ENCODE measurements around the gene ANHX. TPM values are rescaled to one million over a fixed set of nuclear protein-coding genes. Genes with fewer than 3 reads are reported as not detected.

The ANHX gene
- total and polyA plus RNA-seq, 2 of the 13 experiments (the other 11 are each of a cell fraction or from before 2014, with no cell fraction given) = not detected

GRCh38 chr12:133220521-133220920 lies 15.2 kb downstream of the ANHX start:
- Histone ChIP-seq H3K27ac (ENCODE audit: extremely low read length, insufficient read depth, low read length) (no peak overlapping the region), H3K36me3 (replicated peaks in 1 of 2; ENCODE audit: control insufficient read depth in 1 of 2, insufficient read depth in 2 of 2, low read length in 2 of 2) (no peaks in the 10 kb centered on the region), H4K20me1 (ENCODE audit: insufficient read depth, low read length) (no peaks in the 10 kb centered on the region), H2AFZ (ENCODE audit: low read length) (no peak overlapping the region), H3K27me3 (ENCODE audit: control insufficient read depth in 1 of 2, insufficient read depth in 2 of 2, low read length in 2 of 2) (no peaks in the 10 kb centered on the region), H3K4me3 (replicated peaks in 1 of 3; ENCODE audit: insufficient read depth in 1 of 3, low read depth in 2 of 3, low read length in 3 of 3) (no peak overlapping the region), H3K4me2 (ENCODE audit: low read depth, low read length) (no peak overlapping the region), H3K9ac (ENCODE audit: insufficient read depth, low read depth, low read length) (no peak overlapping the region), H3K4me1 (ENCODE audit: insufficient read depth, low read length) (no peaks in the 10 kb centered on the region), H3K9me3 (ENCODE audit: low read length) (peaks cover 90% of the 10 kb centered on the region), H3K79me2 (ENCODE audit: insufficient read depth, low read length) (no peaks in the 10 kb centered on the region)
- ChIA-PET CTCF (ENCODE audit: low intra/inter-chr PET ratio, low total read pairs) (no interaction called here), POLR2A (no interaction called here)
- WGBS (ENCODE audit: low lambda C conversion rate) = 23% methylated on average over 3 of the region's 6 CpGs
- FAIRE-seq (no peak), DNase-seq (ENCODE audit: low spot score) (no peak), ATAC-seq (no peak)
- in situ Hi-C loops (cut with HindIII; ENCODE audit: extremely low pct_ligation_motif_present, low pct_unique_long_range_greater_than_20kb) = no loop called here
- no TSS peak for BruUV-seq (replicated peaks)
- intact Hi-C loops (cut with micrococcal nuclease; ENCODE audit: unreplicated experiment) = no loop called here
- TF ChIP-seq CREM (IDR thresholded peaks at IDR 0.05) (no peak), CREM (CRISPR knock-in tag; IDR thresholded peaks at IDR 0.05) (no peak), MXD4 (CRISPR knock-in tag; IDR thresholded peaks at IDR 0.05) (no peak), ZNF547 (CRISPR knock-in tag; IDR thresholded peaks at IDR 0.05) (no peak), SALL2 (CRISPR knock-in tag; IDR thresholded peaks at IDR 0.05) (no peak), ZNF414 (CRISPR knock-in tag; IDR thresholded peaks at IDR 0.05) (no peak), ZNF234 (CRISPR knock-in tag; conservative IDR thresholded peaks at IDR 0.05) (no peak), ARNT2 (CRISPR knock-in tag; IDR thresholded peaks at IDR 0.05; ENCODE audit: low read depth) (no peak), ZNF652 (CRISPR knock-in tag; IDR thresholded peaks at IDR 0.05; ENCODE audit: borderline replicate concordance, low read depth) (no peak), TP53 (CRISPR knock-in tag; conservative IDR thresholded peaks at IDR 0.05) (no peak), ZNF709 (CRISPR knock-in tag; IDR thresholded peaks at IDR 0.05) (no peak), PPARG (CRISPR knock-in tag; conservative IDR thresholded peaks at IDR 0.05) (no peak), TAF1 (CRISPR knock-in tag; IDR thresholded peaks at IDR 0.05) (no peak), MIXL1 (CRISPR knock-in tag; IDR thresholded peaks at IDR 0.05) (no peak), DMAP1 (CRISPR knock-in tag; IDR thresholded peaks at IDR 0.05) (no peak)
